PC-3 (cell line): ENCODE data around the gene CHD9. TPM values are rescaled to one million over a fixed set of nuclear protein-coding genes. Genes with fewer than 3 reads are reported as not detected.

ENCODE experiments used
- ATAC-seq: fragments of 200-7000 bp; cut with Tn5 transposase; 2 replicates; pipeline ENCODE4 v1.9.1; 2020; ENCODE audit warnings: mild to moderate bottlenecking, moderate library complexity
- BruUV-seq: library from RNA; stranded (reverse); fragments of 400-500 nt; replicated peaks from 2 replicates; lab custom pipeline; 2021; lab: Mats Ljungman, UMichigan
- CTCF ChIA-PET: fragments of 300-600 bp; sonication (Branson Sonifier 250); formaldehyde crosslinking; loops from one replicate; lab custom pipeline; 2022; ENCODE audit warnings: antibody characterized with exemption; lab: Charles Lee
- POLR2A ChIA-PET: fragments of 300-600 bp; sonication (Branson Sonifier 250); formaldehyde crosslinking; loops from one replicate; lab custom pipeline; 2022; ENCODE audit warnings: antibody characterized with exemption; ENCODE audit not compliant: unreplicated experiment; lab: Charles Lee
- DNase-seq: peaks from one replicate; pipeline ENCODE4 v3.0.0-alpha.2; 2015
- H2AFZ ChIP-seq: fragments of 300-600 bp; sonication (generic); 2 replicates; pipeline ENCODE4 v1.6.0; 2016; ENCODE audit warnings: antibody characterized with exemption, low read length
- H3F3A ChIP-seq: fragments of 300-600 bp; sonication (generic); one replicate; pipeline ENCODE4 v1.6.0; 2017; ENCODE audit warnings: antibody characterized with exemption, low read length, control low read depth, mild to moderate bottlenecking; ENCODE audit not compliant: unreplicated experiment
- H3K27ac ChIP-seq: fragments of 300-600 bp; sonication (generic); 2 replicates; pipeline ENCODE4 v1.5.1; 2016; ENCODE audit warnings: mild to moderate bottlenecking, low read length
- H3K27me3 ChIP-seq: fragments of 300-600 bp; sonication (generic); 2 replicates; pipeline ENCODE4 v1.6.1; 2016; ENCODE audit warnings: low read length, mixed read lengths
- H3K36me3 ChIP-seq: fragments of 300-600 bp; sonication (generic); 2 replicates; pipeline ENCODE4 v1.6.1; 2016; ENCODE audit warnings: low read depth, mixed run types, low read length, mixed read lengths
- H3K4me1 ChIP-seq: fragments of 300-600 bp; sonication (generic); 2 replicates; pipeline ENCODE4 v1.5.1; 2016; ENCODE audit warnings: low read length; ENCODE audit not compliant: insufficient read depth
- H3K4me2 ChIP-seq: fragments of 300-600 bp; sonication (generic); 2 replicates; pipeline ENCODE4 v1.6.0; 2016; ENCODE audit warnings: low read length
- H3K4me3 ChIP-seq: fragments of 300-600 bp; sonication (generic); 2 replicates; pipeline ENCODE4 v1.5.1; 2016; ENCODE audit warnings: mild to moderate bottlenecking, low read length, mixed read lengths
- H3K79me2 ChIP-seq: fragments of 300-600 bp; sonication (generic); 2 replicates; pipeline ENCODE4 v1.6.1; 2017; ENCODE audit warnings: low read length, mixed read lengths
- H3K9ac ChIP-seq: fragments of 300-600 bp; sonication (generic); 2 replicates; pipeline ENCODE4 v1.6.0; 2016; ENCODE audit warnings: mild to moderate bottlenecking, low read length
- H3K9me2 ChIP-seq: fragments of 300-600 bp; sonication (generic); replicated peaks from 2 replicates; pipeline ENCODE4 v1.6.1; 2016; ENCODE audit warnings: mixed run types, low read length, mixed read lengths
- H3K9me3 ChIP-seq: fragments of 300-600 bp; sonication (generic); 2 replicates; pipeline ENCODE4 v1.6.1; 2016; ENCODE audit warnings: low read length, mixed read lengths
- H4K20me1 ChIP-seq: fragments of 300-600 bp; sonication (generic); 2 replicates; pipeline ENCODE4 v1.6.1; 2016; ENCODE audit warnings: low read length, mixed read lengths
- CTCF ChIP-seq: fragments of 300-600 bp; sonication (generic); conservative IDR thresholded peaks from 2 replicates; pipeline ENCODE4 v1.5.1; 2017; ENCODE audit warnings: antibody characterized with exemption, low read depth, mild to moderate bottlenecking, low read length
- EZH2 ChIP-seq: fragments of 300-600 bp; sonication (generic); IDR thresholded peaks from one replicate; pipeline ENCODE4 v1.6.1; 2017; ENCODE audit warnings: antibody characterized with exemption, mild to moderate bottlenecking, low read length; ENCODE audit not compliant: unreplicated experiment
- EZH2phosphoT487 ChIP-seq: fragments of 300-600 bp; sonication (generic); IDR thresholded peaks from 2 replicates; pipeline ENCODE4 v1.6.1; 2018; ENCODE audit warnings: mild to moderate bottlenecking, antibody characterized with exemption, low read length, borderline replicate concordance
- intact Hi-C: fragments of 100-400 bp; cut with micrococcal nuclease; formaldehyde crosslinking; loops from 2 replicates; pipeline ENCODE4 v1.9.0; 2023
- total RNA-seq: library from RNA; depleted of rRNA; stranded (reverse); fragments of >200 nt; gene quantifications from 2 replicates; pipeline ENCODE4 v1.2.3, GENCODE V29; 2014

CHD9 gene
- total RNA-seq, 1 experiment from 2014 or later, result 13.3 TPM

- H3K9ac ChIP-seq, result no peak overlapping the region
- TF ChIP-seq EZH2phosphoT487, result no peak
- TF ChIP-seq EZH2, result no peak
- TF ChIP-seq CTCF, result no peak
- H3K9me2 ChIP-seq, result no peaks in the 10 kb centered on the region
- no peak overlapping the region for H3K27ac ChIP-seq
- H3K9me3 ChIP-seq, result no peaks in the 10 kb centered on the region
- H3K4me3 ChIP-seq, result no peak overlapping the region
- H3K4me1 ChIP-seq, result peaks cover 19% of the 10 kb centered on the region
- POLR2A ChIA-PET, result no interaction called here
- ATAC-seq (no peak), DNase-seq (no peak)
- H3K79me2 ChIP-seq, result peaks cover 59% of the 10 kb centered on the region
- no peak overlapping the region for H2AFZ ChIP-seq
- CTCF ChIA-PET, result no interaction called here
- no peak overlapping the region for H3K4me2 ChIP-seq
- H3F3A ChIP-seq, result no peaks in the 10 kb centered on the region
- intact Hi-C loops, result loop anchor here (10.0 kb wide), 2 partner anchors 226 to 446 kb away; partner anchors contain the start of gene AKTIP
- no peaks in the 10 kb centered on the region for H4K20me1 ChIP-seq
- H3K27me3 ChIP-seq, result no peaks in the 10 kb centered on the region
- H3K36me3 ChIP-seq, result no peaks in the 10 kb centered on the region
- BruUV-seq, result no TSS peak
Observed at GRCh38 chr16:53058882-53059281, 4.1 kb downstream of the CHD9 start.

GRCh38 chr16:53059672-53060071, 4.9 kb downstream of the CHD9 start:
- POLR2A ChIA-PET, result no interaction called here
- DNase-seq (no peak), ATAC-seq (no peak)
- no peak overlapping the region for H3K4me2 ChIP-seq
- H3K4me3 ChIP-seq, result no peak overlapping the region
- H3K9me3 ChIP-seq, result no peaks in the 10 kb centered on the region
- H3K27me3 ChIP-seq, result no peaks in the 10 kb centered on the region
- H3K9me2 ChIP-seq, result no peaks in the 10 kb centered on the region
- no peaks in the 10 kb centered on the region for H3K36me3 ChIP-seq
- BruUV-seq, result no TSS peak
- H3K4me1 ChIP-seq, result peaks cover 14% of the 10 kb centered on the region; the same call in 1 of the 2 replicates
- CTCF ChIA-PET, result no interaction called here
- intact Hi-C loops, result loop anchor here (10.0 kb wide), 2 partner anchors 225 to 445 kb away; partner anchors contain the start of gene AKTIP
- no peaks in the 10 kb centered on the region for H3F3A ChIP-seq
- TF ChIP-seq CTCF (no peak), EZH2phosphoT487 (no peak), EZH2 (no peak)
- H2AFZ ChIP-seq, result no peak overlapping the region
- H3K79me2 ChIP-seq, result peaks cover 59% of the 10 kb centered on the region
- H3K9ac ChIP-seq, result no peak overlapping the region
- H3K27ac ChIP-seq, result no peak overlapping the region
- no peaks in the 10 kb centered on the region for H4K20me1 ChIP-seq

GRCh38 chr16:53061256-53061655, 6.5 kb downstream of the CHD9 start:
- CTCF ChIA-PET, result no interaction called here
- Histone ChIP-seq H3K4me3 (no peak overlapping the region), H3F3A (no peaks in the 10 kb centered on the region), H3K4me1 (peaks cover 5% of the 10 kb centered on the region; the same call in 1 of the 2 replicates), H3K79me2 (peaks cover 47% of the 10 kb centered on the region), H4K20me1 (no peaks in the 10 kb centered on the region), H2AFZ (no peak overlapping the region), H3K4me2 (no peak overlapping the region), H3K27me3 (no peaks in the 10 kb centered on the region), H3K36me3 (no peaks in the 10 kb centered on the region), H3K9me2 (no peaks in the 10 kb centered on the region), H3K9me3 (no peaks in the 10 kb centered on the region), H3K27ac (no peak overlapping the region), H3K9ac (no peak overlapping the region)
- ATAC-seq (no peak), DNase-seq (no peak)
- intact Hi-C loops, result no loop called here
- POLR2A ChIA-PET, result no interaction called here
- TF ChIP-seq EZH2, result no peak
- no peak for TF ChIP-seq EZH2phosphoT487
- no peak for TF ChIP-seq CTCF
- no TSS peak for BruUV-seq
